PC-9 (cell line): Measurements from ENCODE around the gene HELZ.

Experiments used
- EZH2 ChIP-seq: fragments of 200-600 bp; sonication (generic); IDR thresholded peaks from 2 replicates; pipeline ENCODE4 v1.8.0; 2017; ENCODE audit warnings: antibody characterized with exemption, low read depth
- TF ChIP-seq, protein P1 (sequence below): fragments of 200-600 bp; sonication (generic); conservative IDR thresholded peaks from 2 replicates; pipeline ENCODE4 v1.6.1; 2017; ENCODE audit warnings: mixed run types, antibody characterized with exemption, mild to moderate bottlenecking, moderate library complexity

DNA sequence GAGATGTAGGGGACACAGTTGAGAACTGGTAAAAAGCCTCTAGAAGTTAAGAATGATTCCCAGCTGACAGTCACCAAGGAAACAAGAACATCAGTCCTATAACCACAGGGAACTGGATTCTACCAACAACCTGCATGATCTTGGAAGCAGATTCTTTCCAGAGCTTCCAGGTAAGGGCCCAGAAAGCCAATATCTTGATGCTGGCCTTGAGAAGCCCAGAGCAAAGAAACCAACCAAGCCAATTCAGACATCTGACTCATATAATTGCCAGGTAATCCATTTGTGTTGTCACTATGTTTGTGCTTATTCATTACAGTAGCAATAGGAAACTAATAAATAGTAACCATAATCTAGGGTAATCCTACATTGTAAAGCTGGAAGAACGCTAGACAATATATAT is 119.1 kb downstream of the HELZ start:
- TF ChIP-seq, protein P1, sequence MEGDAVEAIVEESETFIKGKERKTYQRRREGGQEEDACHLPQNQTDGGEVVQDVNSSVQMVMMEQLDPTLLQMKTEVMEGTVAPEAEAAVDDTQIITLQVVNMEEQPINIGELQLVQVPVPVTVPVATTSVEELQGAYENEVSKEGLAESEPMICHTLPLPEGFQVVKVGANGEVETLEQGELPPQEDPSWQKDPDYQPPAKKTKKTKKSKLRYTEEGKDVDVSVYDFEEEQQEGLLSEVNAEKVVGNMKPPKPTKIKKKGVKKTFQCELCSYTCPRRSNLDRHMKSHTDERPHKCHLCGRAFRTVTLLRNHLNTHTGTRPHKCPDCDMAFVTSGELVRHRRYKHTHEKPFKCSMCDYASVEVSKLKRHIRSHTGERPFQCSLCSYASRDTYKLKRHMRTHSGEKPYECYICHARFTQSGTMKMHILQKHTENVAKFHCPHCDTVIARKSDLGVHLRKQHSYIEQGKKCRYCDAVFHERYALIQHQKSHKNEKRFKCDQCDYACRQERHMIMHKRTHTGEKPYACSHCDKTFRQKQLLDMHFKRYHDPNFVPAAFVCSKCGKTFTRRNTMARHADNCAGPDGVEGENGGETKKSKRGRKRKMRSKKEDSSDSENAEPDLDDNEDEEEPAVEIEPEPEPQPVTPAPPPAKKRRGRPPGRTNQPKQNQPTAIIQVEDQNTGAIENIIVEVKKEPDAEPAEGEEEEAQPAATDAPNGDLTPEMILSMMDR = no peak
- no peak for TF ChIP-seq EZH2
